ENCODE results near the gene CYB561D1. TPM values are rescaled to one million over a fixed set of nuclear protein-coding genes. Genes with fewer than 3 reads are reported as not detected.

Gene CYB561D1
- total and polyA plus RNA-seq, 2 of the 8 experiments (the other 6 are each of a cell fraction or from before 2014, with no cell fraction given): 3.6 to 3.8 TPM

DNA sequence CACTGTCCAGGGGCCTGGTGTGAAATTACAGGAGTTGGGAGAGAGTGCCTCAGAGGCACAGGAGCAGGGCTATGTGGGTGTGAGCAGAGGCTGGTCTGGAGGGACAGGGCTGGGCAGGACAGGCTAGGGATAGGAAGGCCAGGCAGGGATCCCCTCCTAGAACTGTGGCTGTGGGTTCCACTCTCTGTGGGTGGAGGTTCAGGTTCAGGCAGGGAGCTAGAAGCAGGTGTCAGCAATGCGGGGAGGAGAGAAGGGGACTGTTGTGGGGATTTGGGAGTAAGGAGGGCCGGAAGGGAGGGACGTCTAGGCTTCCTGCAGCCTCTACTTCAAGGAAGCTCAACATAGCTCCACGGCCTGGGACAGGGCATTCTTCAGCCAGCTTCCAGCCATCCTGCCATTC, 37.5 kb downstream of the CYB561D1 start:
- Histone ChIP-seq H3K14ac (ENCODE audit: insufficient read length) (no peak overlapping the region), H2BK15ac (ENCODE audit: low read length) (no peak overlapping the region), H3K4me1 (replicated peaks in 1 of 4; ENCODE audit: control insufficient read depth in 3 of 4, insufficient read depth in 4 of 4, low read length in 3 of 4) (peaks cover 0 to 3% (median 1%) of the 10 kb centered on the region in 4 experiments; a peak in 4 of 7 replicates), H3K9ac (replicated peaks in 1 of 4; ENCODE audit: extremely low read depth in 1 of 4, low read depth in 3 of 4, low read length in 3 of 4) (no peak overlapping the region), H4K8ac (ENCODE audit: extremely low read depth, insufficient read depth, low read length) (peak overlapping the region; percentile 7; the same call in 1 of the 2 replicates), H2AK5ac (ENCODE audit: low read depth, low read length) (no peak overlapping the region), H3K79me1 (ENCODE audit: low read depth, low read length) (no peaks in the 10 kb centered on the region), H4K91ac (replicated peaks; ENCODE audit: insufficient read length, low read length) (no peak overlapping the region), H2BK120ac (replicated peaks; ENCODE audit: low read depth, low read length) (no peak overlapping the region), H3K9me3 (ENCODE audit: insufficient read depth in 2 of 2, low read depth in 1 of 2, low read length in 1 of 2) (no peaks in the 10 kb centered on the region), H2AFZ (ENCODE audit: low read length) (no peak overlapping the region), H3K23me2 (ENCODE audit: low read depth, low read length) (no peaks in the 10 kb centered on the region; the same call in 1 of the 2 replicates), H2BK12ac (ENCODE audit: low read depth, low read length) (no peak overlapping the region), H3K56ac (replicated peaks; ENCODE audit: insufficient read length, low read depth, low read length) (no peak overlapping the region), H3K23ac (ENCODE audit: insufficient read length) (no peak overlapping the region), H3K4me2 (ENCODE audit: insufficient read depth in 1 of 2, low read depth in 2 of 2, low read length in 2 of 2) (no peak overlapping the region), H4K5ac (ENCODE audit: insufficient read length, low read depth, low read length) (no peak overlapping the region), H2BK20ac (ENCODE audit: low read length) (no peak overlapping the region), H2BK5ac (ENCODE audit: low read depth, low read length) (no peak overlapping the region), H3K27ac (ENCODE audit: low read depth, low read length) (no peak overlapping the region), H3K4me3 (ENCODE audit: extremely low read depth in 1 of 4, insufficient read depth in 2 of 4, low read depth in 3 of 4, low read length in 4 of 4) (no peak overlapping the region), H3K36me3 (ENCODE audit: control insufficient read depth in 2 of 4, insufficient read depth in 4 of 4, low read length in 3 of 4) (no peaks in the 10 kb centered on the region), H4K20me1 (replicated peaks in 1 of 2; ENCODE audit: control insufficient read depth in 1 of 2, insufficient read depth in 2 of 2, low read length in 2 of 2) (no peaks in the 10 kb centered on the region), H3K4ac (replicated peaks; ENCODE audit: insufficient read length, low read depth, low read length) (no peak overlapping the region), H3K18ac (ENCODE audit: extremely low read depth, low read length) (no peak overlapping the region), H3K27me3 (replicated peaks in 1 of 4; ENCODE audit: control insufficient read depth in 3 of 4, extremely low read depth in 1 of 4, insufficient read depth in 3 of 4, low read length in 3 of 4) (no peaks in the 10 kb centered on the region), H3K79me2 (ENCODE audit: control insufficient read depth in 1 of 2, insufficient read depth in 2 of 2, low read length in 2 of 2) (no peaks in the 10 kb centered on the region)
- CTCF ChIA-PET (ENCODE audit: partially characterized antibody): interaction anchor here (0.8 to 26.3 kb wide), 32 partner anchors 9 to 392 kb away, joined by 3 to 1755 read pairs (median 6); partner anchors contain the start of genes AMIGO1, ATXN7L2, CYB561D1 and GPR61
- DNase-seq (ENCODE audit: low read depth in 1 of 2, low spot score in 2 of 2) (no peak), FAIRE-seq (no peak)
- POLR2A ChIA-PET (ENCODE audit: partially characterized antibody): interaction anchor here (1.5 to 2.8 kb wide), 6 partner anchors 17 to 255 kb away, joined by 3 to 20 read pairs (median 8); partner anchors contain the start of genes CYB561D1 and GNAI3
- 86% methylated on average over 4 of the region's 4 CpGs; no CpG with 5 or more reads in 1 of the 2 experiments for WGBS, 2 experiments (ENCODE audit: extremely low coverage in 1 of 2, insufficient coverage in 1 of 2, insufficient read length in 1 of 2, insufficient replicate concordance in 2 of 2, low coverage in 1 of 2, low lambda C conversion rate in 2 of 2, missing lambda C conversion rate in 1 of 2)
- no peak for TF ChIP-seq TAF7 (optimal IDR thresholded peaks at IDR 0.05; ENCODE audit: borderline replicate concordance, low read depth, low read length)
- no peak for TF ChIP-seq CBX8 (IDR thresholded peaks at IDR 0.05; ENCODE audit: borderline replicate concordance, low read depth, low read length)
- no peak for TF ChIP-seq SAP30 (IDR thresholded peaks at IDR 0.05; ENCODE audit: insufficient read depth, insufficient replicate concordance, low read length)
- no peak for TF ChIP-seq SIN3A (conservative IDR thresholded peaks at IDR 0.05 in 1 of 2, IDR thresholded peaks at IDR 0.05 in 1 of 2; ENCODE audit: low read depth in 1 of 2, low read length in 2 of 2)
- no peak for TF ChIP-seq HDAC6 (IDR thresholded peaks at IDR 0.05; ENCODE audit: low read depth, low read length)
- no peak for TF ChIP-seq RAD21 (IDR thresholded peaks at IDR 0.05 in 1 of 2, conservative IDR thresholded peaks at IDR 0.05 in 1 of 2; ENCODE audit: low read depth in 2 of 2, low read length in 2 of 2)
- no peak for TF ChIP-seq BACH1 (IDR thresholded peaks at IDR 0.05; ENCODE audit: low read length)
- no peak for TF ChIP-seq SP4 (IDR thresholded peaks at IDR 0.05; ENCODE audit: low read length)
- TF ChIP-seq CREB1 (IDR thresholded peaks at IDR 0.05): no peak
- TF ChIP-seq YY1 (IDR thresholded peaks at IDR 0.05; ENCODE audit: low read depth, low read length): no peak
- TF ChIP-seq ASH2L (IDR thresholded peaks at IDR 0.05; ENCODE audit: low read length): no peak
- TF ChIP-seq, protein P1, sequence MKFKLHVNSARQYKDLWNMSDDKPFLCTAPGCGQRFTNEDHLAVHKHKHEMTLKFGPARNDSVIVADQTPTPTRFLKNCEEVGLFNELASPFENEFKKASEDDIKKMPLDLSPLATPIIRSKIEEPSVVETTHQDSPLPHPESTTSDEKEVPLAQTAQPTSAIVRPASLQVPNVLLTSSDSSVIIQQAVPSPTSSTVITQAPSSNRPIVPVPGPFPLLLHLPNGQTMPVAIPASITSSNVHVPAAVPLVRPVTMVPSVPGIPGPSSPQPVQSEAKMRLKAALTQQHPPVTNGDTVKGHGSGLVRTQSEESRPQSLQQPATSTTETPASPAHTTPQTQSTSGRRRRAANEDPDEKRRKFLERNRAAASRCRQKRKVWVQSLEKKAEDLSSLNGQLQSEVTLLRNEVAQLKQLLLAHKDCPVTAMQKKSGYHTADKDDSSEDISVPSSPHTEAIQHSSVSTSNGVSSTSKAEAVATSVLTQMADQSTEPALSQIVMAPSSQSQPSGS (IDR thresholded peaks at IDR 0.05; ENCODE audit: low read length): no peak

Measured in H1 (cell line).